ENCODE results near the gene HCFC1R1. TPM values are rescaled to one million over a fixed set of nuclear protein-coding genes. Genes with fewer than 3 reads are reported as not detected.

The HCFC1R1 gene
- total and polyA plus RNA-seq, 2 of the 8 experiments (the other 6 are each of a cell fraction or from before 2014, with no cell fraction given) = 72.7 to 138 TPM

GRCh38 chr16:3020604-3021448 lies 2.9 kb downstream of the HCFC1R1 start:
- Histone ChIP-seq H4K91ac (replicated peaks; ENCODE audit: insufficient read length, low read length) (peak overlapping the region; percentile 96), H3K9ac (replicated peaks in 1 of 4; ENCODE audit: extremely low read depth in 1 of 4, low read depth in 3 of 4, low read length in 3 of 4) (peak overlapping the region; percentile 60 to 92 (median 89)), H2BK15ac (ENCODE audit: low read length) (no peak overlapping the region), H2BK20ac (ENCODE audit: low read length) (no peak overlapping the region), H4K20me1 (replicated peaks in 1 of 2; ENCODE audit: control insufficient read depth in 1 of 2, insufficient read depth in 2 of 2, low read length in 2 of 2) (peaks cover 9 to 21% of the 10 kb centered on the region in 2 experiments), H3K23ac (ENCODE audit: insufficient read length) (no peak overlapping the region), H3K14ac (ENCODE audit: insufficient read length) (peak overlapping the region; percentile 37), H3K79me2 (ENCODE audit: control insufficient read depth in 1 of 2, insufficient read depth in 2 of 2, low read length in 2 of 2) (peaks cover 11 to 21% of the 10 kb centered on the region in 2 experiments), H3K18ac (ENCODE audit: extremely low read depth, low read length) (peak overlapping the region; percentile 98), H2BK5ac (ENCODE audit: low read depth, low read length) (peak overlapping the region; percentile 94), H3K36me3 (ENCODE audit: control insufficient read depth in 2 of 4, insufficient read depth in 4 of 4, low read length in 3 of 4) (peaks cover 4 to 9% (median 6%) of the 10 kb centered on the region in 4 experiments; a peak in 6 of 8 replicates), H3K9me3 (ENCODE audit: insufficient read depth in 2 of 2, low read depth in 1 of 2, low read length in 1 of 2) (no peaks in the 10 kb centered on the region), H3K27me3 (replicated peaks in 1 of 4; ENCODE audit: control insufficient read depth in 3 of 4, extremely low read depth in 1 of 4, insufficient read depth in 3 of 4, low read length in 3 of 4) (no peaks in the 10 kb centered on the region), H2AFZ (ENCODE audit: low read length) (no peak overlapping the region), H3K4ac (replicated peaks; ENCODE audit: insufficient read length, low read depth, low read length) (peak overlapping the region; percentile 99), H2BK12ac (ENCODE audit: low read depth, low read length) (peak overlapping the region; percentile 50; the same call in 1 of the 2 replicates), H3K23me2 (ENCODE audit: low read depth, low read length) (peaks cover 26% of the 10 kb centered on the region), H2BK120ac (replicated peaks; ENCODE audit: low read depth, low read length) (no peak overlapping the region), H3K79me1 (ENCODE audit: low read depth, low read length) (peaks cover 5% of the 10 kb centered on the region; the same call in 1 of the 2 replicates), H4K5ac (ENCODE audit: insufficient read length, low read depth, low read length) (peak overlapping the region; percentile 88), H3K4me1 (replicated peaks in 1 of 4; ENCODE audit: control insufficient read depth in 3 of 4, insufficient read depth in 4 of 4, low read length in 3 of 4) (peaks cover 4 to 23% (median 21%) of the 10 kb centered on the region in 4 experiments), H3K4me2 (ENCODE audit: insufficient read depth in 1 of 2, low read depth in 2 of 2, low read length in 2 of 2) (peak overlapping the region; percentile 83 to 88), H3K27ac (ENCODE audit: low read depth, low read length) (peak overlapping the region; percentile 83), H3K56ac (replicated peaks; ENCODE audit: insufficient read length, low read depth, low read length) (peak overlapping the region; percentile 43), H2AK5ac (ENCODE audit: low read depth, low read length) (no peak overlapping the region), H4K8ac (ENCODE audit: extremely low read depth, insufficient read depth, low read length) (peak overlapping the region; percentile 80; the same call in 1 of the 2 replicates), H3K4me3 (ENCODE audit: extremely low read depth in 1 of 4, insufficient read depth in 2 of 4, low read depth in 3 of 4, low read length in 4 of 4) (peak overlapping the region; percentile 74 to 97 (median 94))
- ChIA-PET CTCF (ENCODE audit: partially characterized antibody) (interaction anchor here (1.0 to 23.8 kb wide), 12 partner anchors 11 to 93 kb away, joined by 3 to 639 read pairs (median 8); partner anchors contain the start of genes CLDN9, PAQR4 and ZSCAN10), POLR2A (ENCODE audit: partially characterized antibody) (interaction anchor here (0.6 to 35.7 kb wide), 19 partner anchors 4 to 997 kb away, joined by 3 to 1808 read pairs (median 7); partner anchors contain the start of genes BICDL2, CLDN6, CLDN9 and HCFC1R1)
- 1% methylated on average over 34 of the region's 57 CpGs; no CpG with 5 or more reads in 1 of the 2 experiments for WGBS, 2 experiments (ENCODE audit: extremely low coverage in 1 of 2, insufficient coverage in 1 of 2, insufficient read length in 1 of 2, insufficient replicate concordance in 2 of 2, low coverage in 1 of 2, low lambda C conversion rate in 2 of 2, missing lambda C conversion rate in 1 of 2)
- DNase-seq (ENCODE audit: low read depth in 1 of 2, low spot score in 2 of 2) = peak; percentile 78 to 94
- no peak for FAIRE-seq
- peak; percentile 47 for TF ChIP-seq TAF7 (optimal IDR thresholded peaks at IDR 0.05; ENCODE audit: borderline replicate concordance, low read depth, low read length)
- TF ChIP-seq BRCA1 (IDR thresholded peaks at IDR 0.05; ENCODE audit: low read depth, low read length) = no peak
- peak; percentile 5; the same call in 1 of the 2 replicates for TF ChIP-seq TBP (IDR thresholded peaks at IDR 0.05; ENCODE audit: low read depth, low read length)
- TF ChIP-seq, protein P1, sequence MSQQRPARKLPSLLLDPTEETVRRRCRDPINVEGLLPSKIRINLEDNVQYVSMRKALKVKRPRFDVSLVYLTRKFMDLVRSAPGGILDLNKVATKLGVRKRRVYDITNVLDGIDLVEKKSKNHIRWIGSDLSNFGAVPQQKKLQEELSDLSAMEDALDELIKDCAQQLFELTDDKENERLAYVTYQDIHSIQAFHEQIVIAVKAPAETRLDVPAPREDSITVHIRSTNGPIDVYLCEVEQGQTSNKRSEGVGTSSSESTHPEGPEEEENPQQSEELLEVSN (IDR thresholded peaks at IDR 0.05) = 0 out of 2 replicates have a peak, but pooled peaks have one; percentile 21
- TF ChIP-seq RAD21 (IDR thresholded peaks at IDR 0.05 in 1 of 2, conservative IDR thresholded peaks at IDR 0.05 in 1 of 2; ENCODE audit: low read depth in 2 of 2, low read length in 2 of 2) = no peak
- TF ChIP-seq, protein P2, sequence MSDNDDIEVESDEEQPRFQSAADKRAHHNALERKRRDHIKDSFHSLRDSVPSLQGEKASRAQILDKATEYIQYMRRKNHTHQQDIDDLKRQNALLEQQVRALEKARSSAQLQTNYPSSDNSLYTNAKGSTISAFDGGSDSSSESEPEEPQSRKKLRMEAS (IDR thresholded peaks at IDR 0.05) = peak; percentile 35; the same call in 1 of the 2 replicates
- peak; percentile 92 for TF ChIP-seq JUND (IDR thresholded peaks at IDR 0.05; ENCODE audit: low read length)
- peak in 1 of 2 experiments; percentile 82; a peak in 1 of 4 replicates for TF ChIP-seq SIN3A (conservative IDR thresholded peaks at IDR 0.05 in 1 of 2, IDR thresholded peaks at IDR 0.05 in 1 of 2; ENCODE audit: low read depth in 1 of 2, low read length in 2 of 2)
- peak; percentile 87 for TF ChIP-seq JUN (IDR thresholded peaks at IDR 0.05; ENCODE audit: low read depth, low read length)

All from H1 (cell line).